Measurements from ENCODE around the gene MSRB3.
A peak's percentile ranks its signal among the peaks of the same experiment; 100 is the strongest.

MSRB3 gene

GRCh38 chr12:65325183-65325582, 46.7 kb downstream of the MSRB3 start:
- no peak for DNase-seq (ENCODE audit: low spot score)

- DNase-seq (ENCODE audit: low spot score): no peak
These were observed 48.1 kb downstream of the MSRB3 start for GRCh38 chr12:65326616-65327015.

DNA sequence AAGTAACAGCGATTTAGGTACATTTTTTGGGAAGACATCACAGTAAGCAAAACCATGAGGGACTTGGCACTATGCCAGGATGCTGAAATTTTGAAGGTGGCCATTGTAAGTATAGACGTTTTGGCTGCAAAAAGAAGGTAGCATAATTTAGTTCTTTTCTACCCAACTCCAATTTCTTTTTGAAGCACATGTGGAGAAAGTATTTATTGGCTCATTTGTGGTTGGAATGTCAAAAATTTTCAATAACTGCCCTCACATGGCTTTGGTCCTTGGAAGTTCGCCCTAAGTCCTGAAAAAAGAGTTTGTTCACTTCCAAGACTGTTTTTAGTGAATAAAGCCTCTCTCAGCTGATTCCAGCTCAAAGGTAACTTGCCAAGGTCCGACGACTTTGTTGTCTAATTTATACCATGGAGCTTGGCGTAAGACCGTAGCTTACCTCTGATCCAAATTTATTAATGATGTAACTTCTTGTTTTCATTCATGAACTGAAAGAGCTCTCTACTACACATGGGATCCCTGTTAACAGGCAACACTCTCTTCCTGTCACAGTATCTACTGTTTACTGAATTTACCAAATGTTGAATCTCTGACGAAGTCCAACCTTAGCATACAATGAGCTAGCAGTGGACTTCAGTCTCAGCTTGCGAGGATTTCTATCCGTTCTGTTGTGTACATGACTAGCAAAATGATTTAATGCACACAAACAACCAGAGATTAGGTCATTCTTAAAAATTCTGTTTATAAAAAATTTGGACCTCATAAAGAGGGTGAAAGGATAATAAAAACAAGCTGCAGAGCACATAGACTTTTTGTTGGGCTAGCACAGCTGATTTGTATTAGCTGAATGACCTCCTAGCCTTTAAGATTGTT, 49.0 kb downstream of the MSRB3 start:
- no peak for DNase-seq (ENCODE audit: low spot score)

DNA sequence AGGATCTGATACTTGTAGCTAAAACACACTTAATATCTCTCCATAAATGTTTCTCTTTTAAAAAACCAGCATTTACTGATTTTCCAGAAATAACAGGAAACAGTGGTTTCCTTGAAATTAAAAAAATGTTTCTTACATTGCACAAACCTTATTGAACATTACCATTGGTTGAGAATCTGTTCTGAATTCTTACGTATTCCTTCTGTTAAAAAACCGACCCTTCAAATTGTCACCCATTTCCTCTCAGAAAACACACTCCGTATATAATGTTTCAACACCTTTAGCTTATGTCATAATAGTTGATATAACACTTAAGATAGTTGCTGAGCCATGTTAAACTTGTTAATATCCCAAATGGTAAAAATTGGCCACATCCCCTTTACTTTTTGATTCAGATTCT, 51.2 kb downstream of the MSRB3 start:
- no peak for DNase-seq (ENCODE audit: low spot score)

GRCh38 chr12:65330331-65330730, 51.8 kb downstream of the MSRB3 start:
- DNase-seq (ENCODE audit: low spot score): no peak

DNA sequence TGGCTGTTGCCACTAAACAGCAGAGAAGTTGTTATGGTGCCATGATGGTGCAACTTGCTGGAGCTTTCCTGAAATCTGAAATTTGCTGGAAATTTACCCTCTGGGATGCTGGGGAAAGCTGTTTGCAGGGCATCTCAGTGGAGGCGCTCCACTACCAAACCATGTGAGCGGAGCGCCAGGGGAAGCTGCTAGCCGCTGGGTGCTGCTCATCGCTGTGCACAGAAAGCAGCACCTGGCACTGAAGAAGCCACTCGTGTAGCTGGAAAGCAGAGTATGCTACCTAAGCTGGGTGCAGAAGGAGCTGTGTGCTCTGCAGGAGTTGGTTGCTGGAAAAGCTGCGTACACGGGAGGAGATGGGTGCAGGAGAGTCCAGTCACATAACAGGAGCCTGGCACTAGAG, 53.0 kb downstream of the MSRB3 start:
- no peak for DNase-seq (ENCODE audit: low spot score)

- no peak for DNase-seq (ENCODE audit: low spot score)
These were observed 55.2 kb downstream of the MSRB3 start for GRCh38 chr12:65333649-65334048.

DNA sequence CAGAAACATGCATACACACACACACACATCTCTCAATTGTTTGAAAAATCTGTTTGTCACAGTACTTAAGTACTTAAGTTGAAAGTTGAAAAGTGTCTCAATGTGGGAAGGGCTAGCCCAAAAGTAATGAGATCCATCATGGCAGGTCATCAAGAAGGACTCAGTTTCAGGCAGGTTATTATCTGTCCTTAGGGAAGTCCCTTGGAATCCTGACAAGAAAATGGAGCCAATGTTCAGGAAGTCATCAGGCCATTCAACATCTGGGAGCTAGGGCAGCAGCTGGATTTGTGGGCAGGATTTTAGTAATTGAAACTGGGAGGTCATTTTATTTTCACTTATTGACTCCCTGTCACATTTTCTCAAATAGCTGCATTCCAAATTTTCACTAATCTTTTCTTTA, 56.0 kb downstream of the MSRB3 start:
- no peak for DNase-seq (ENCODE audit: low spot score)

- peak; percentile 27 for DNase-seq (ENCODE audit: low spot score)
These were observed 56.7 kb downstream of the MSRB3 start for GRCh38 chr12:65335021-65335714.

DNA sequence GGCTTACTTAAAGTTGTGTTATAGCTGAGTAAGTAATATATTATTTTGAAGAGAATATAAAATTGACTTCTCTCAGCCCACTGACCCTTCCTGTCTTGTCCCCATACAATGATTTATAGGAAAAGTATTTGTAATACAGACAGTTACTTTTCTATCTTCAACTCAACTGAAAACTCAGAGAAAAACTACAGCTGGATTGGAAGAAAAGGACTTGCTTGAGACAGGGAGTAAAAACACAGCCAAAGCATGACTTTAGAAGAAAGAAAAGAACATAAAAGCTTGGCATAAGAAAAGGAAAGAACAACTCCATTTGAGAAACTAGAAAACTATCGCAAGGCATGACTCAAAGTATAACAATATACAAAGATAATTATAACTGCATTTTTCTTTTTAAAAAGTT, 57.5 kb downstream of the MSRB3 start:
- no peak for DNase-seq (ENCODE audit: low spot score)

GRCh38 chr12:65339161-65339560, 60.7 kb downstream of the MSRB3 start:
- DNase-seq (ENCODE audit: low spot score): no peak

- no peak for DNase-seq (ENCODE audit: low spot score)
These were observed 64.7 kb downstream of the MSRB3 start for GRCh38 chr12:65343230-65343629.

DNA sequence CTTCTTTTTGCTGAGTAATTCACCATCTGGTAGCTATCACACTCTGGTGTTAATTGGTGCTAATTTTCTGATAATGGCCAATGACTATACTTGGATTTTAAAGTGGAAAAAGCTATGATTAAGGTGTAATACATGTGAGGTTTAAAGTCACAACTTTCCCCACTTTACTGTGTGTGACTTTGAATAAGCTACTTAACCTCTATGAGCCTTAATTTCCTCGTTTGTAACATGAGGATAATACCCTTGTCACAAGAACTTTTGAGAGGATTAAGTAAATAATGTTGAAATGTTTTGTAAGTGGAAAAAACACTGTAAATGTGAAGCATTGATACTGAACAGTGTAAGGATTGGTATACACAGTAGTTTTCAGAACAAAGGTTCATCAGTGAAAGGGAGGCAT, 65.3 kb downstream of the MSRB3 start:
- no peak for DNase-seq (ENCODE audit: low spot score)

- DNase-seq (ENCODE audit: low spot score): no peak
These were observed 77.0 kb downstream of the MSRB3 start for GRCh38 chr12:65355461-65355860.

- DNase-seq (ENCODE audit: low spot score): no peak
These were observed 84.0 kb downstream of the MSRB3 start for GRCh38 chr12:65362234-65363031.

GRCh38 chr12:65364046-65364445, 85.6 kb downstream of the MSRB3 start:
- no peak for DNase-seq (ENCODE audit: low spot score)

DNA sequence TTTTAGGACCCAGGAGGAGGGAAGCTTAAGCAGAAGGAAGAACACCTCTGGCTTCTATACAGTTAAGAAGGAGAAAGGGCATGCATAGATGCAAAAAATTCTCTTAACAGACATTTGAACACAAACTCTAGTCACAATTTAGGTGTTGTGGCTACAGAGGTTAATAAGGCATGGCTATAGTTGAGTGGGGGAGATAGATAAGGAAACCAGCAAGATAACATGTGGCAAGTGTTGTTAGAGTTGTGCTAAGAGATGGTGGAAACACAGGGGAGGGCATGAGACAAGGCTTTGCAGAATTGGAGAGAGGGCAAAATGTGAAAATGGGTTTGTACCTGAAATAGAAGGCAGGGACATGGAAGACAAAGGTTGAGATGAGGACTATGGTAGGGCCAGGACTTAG, 88.9 kb downstream of the MSRB3 start:
- no peak for DNase-seq (ENCODE audit: low spot score)

GRCh38 chr12:65368055-65368454, 89.6 kb downstream of the MSRB3 start:
- DNase-seq (ENCODE audit: low spot score): no peak

- no peak for DNase-seq (ENCODE audit: low spot score)
These were observed 94.1 kb downstream of the MSRB3 start for GRCh38 chr12:65372574-65372973.

GRCh38 chr12:65384240-65384639, 105.8 kb downstream of the MSRB3 start:
- DNase-seq (ENCODE audit: low spot score): no peak

DNA sequence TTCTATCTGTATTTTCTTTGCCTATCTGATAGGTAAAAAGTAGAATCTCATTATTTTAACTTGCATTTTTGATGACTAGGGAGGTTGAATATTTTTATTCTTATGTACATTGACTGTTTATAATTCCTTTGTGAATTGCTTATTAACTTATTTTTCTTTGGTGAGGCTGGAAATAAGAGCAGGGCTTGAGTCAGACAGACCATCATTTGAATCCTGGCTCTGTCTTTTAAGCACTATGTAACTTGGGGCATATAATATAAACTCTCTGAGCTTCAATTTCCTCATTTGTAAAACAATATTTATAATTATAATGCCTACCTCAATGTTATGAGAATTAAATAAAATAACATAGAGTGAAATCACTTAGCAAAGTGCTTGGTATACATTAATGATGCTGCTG, 108.9 kb downstream of the MSRB3 start:
- no peak for DNase-seq (ENCODE audit: low spot score)

DNA sequence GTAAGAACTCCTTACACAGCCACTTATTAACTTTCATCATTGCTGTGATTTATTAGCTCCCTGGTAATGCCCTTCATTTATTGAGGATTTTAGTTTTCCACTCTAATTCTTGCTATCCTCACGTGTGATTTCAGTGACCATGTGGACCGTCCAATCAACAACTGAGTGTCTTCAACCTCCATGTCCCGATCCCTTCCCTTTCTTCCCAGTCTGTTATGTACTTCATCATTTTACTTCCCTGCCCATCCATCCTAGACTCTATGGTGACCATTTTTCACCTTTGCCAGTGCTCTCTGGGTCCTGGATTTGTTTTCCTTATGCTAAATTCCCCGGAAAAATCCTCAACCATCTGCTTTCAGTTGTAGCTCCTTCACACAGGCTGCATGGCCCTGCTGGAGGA, 111.0 kb downstream of the MSRB3 start:
- DNase-seq (ENCODE audit: low spot score): no peak

GRCh38 chr12:65391711-65392110, 113.2 kb downstream of the MSRB3 start:
- DNase-seq (ENCODE audit: low spot score): no peak

Measured in iPS-NIHi11 (cell line).